GM12801 (cell line): ENCODE data around the gene ERBB2.

ENCODE experiments used
- TF ChIP-seq, protein P1 (sequence below): IDR thresholded peaks from one replicate; pipeline ENCODE4 v1.5.1; 2011; ENCODE audit warnings: control low read depth; ENCODE audit not compliant: insufficient read length; ENCODE audit errors: extremely low read depth

ERBB2 gene

DNA sequence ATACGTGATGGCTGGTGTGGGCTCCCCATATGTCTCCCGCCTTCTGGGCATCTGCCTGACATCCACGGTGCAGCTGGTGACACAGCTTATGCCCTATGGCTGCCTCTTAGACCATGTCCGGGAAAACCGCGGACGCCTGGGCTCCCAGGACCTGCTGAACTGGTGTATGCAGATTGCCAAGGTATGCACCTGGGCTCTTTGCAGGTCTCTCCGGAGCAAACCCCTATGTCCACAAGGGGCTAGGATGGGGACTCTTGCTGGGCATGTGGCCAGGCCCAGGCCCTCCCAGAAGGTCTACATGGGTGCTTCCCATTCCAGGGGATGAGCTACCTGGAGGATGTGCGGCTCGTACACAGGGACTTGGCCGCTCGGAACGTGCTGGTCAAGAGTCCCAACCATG, 24.9 kb downstream of the ERBB2 start:
- TF ChIP-seq, protein P1, sequence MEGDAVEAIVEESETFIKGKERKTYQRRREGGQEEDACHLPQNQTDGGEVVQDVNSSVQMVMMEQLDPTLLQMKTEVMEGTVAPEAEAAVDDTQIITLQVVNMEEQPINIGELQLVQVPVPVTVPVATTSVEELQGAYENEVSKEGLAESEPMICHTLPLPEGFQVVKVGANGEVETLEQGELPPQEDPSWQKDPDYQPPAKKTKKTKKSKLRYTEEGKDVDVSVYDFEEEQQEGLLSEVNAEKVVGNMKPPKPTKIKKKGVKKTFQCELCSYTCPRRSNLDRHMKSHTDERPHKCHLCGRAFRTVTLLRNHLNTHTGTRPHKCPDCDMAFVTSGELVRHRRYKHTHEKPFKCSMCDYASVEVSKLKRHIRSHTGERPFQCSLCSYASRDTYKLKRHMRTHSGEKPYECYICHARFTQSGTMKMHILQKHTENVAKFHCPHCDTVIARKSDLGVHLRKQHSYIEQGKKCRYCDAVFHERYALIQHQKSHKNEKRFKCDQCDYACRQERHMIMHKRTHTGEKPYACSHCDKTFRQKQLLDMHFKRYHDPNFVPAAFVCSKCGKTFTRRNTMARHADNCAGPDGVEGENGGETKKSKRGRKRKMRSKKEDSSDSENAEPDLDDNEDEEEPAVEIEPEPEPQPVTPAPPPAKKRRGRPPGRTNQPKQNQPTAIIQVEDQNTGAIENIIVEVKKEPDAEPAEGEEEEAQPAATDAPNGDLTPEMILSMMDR = no peak

DNA sequence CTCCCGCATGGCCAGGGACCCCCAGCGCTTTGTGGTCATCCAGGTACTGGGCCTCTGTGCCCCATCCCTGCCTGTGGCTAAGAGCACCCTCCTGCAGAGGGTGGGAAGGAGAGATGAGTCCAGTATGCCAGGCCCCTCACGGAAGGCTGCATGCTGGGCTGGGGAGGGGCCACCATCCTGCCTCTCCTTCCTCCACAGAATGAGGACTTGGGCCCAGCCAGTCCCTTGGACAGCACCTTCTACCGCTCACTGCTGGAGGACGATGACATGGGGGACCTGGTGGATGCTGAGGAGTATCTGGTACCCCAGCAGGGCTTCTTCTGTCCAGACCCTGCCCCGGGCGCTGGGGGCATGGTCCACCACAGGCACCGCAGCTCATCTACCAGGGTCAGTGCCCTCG, 26.8 kb downstream of the ERBB2 start:
- TF ChIP-seq, protein P1 = no peak

DNA sequence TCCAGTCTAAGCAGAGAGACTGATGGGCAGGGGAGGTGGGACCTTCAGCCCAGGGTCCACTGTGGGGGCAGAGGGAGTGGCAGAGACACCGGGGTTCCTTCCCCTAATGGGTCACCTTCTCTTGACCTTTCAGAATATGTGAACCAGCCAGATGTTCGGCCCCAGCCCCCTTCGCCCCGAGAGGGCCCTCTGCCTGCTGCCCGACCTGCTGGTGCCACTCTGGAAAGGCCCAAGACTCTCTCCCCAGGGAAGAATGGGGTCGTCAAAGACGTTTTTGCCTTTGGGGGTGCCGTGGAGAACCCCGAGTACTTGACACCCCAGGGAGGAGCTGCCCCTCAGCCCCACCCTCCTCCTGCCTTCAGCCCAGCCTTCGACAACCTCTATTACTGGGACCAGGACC, 27.7 kb downstream of the ERBB2 start:
- TF ChIP-seq, protein P1 = no peak

DNA sequence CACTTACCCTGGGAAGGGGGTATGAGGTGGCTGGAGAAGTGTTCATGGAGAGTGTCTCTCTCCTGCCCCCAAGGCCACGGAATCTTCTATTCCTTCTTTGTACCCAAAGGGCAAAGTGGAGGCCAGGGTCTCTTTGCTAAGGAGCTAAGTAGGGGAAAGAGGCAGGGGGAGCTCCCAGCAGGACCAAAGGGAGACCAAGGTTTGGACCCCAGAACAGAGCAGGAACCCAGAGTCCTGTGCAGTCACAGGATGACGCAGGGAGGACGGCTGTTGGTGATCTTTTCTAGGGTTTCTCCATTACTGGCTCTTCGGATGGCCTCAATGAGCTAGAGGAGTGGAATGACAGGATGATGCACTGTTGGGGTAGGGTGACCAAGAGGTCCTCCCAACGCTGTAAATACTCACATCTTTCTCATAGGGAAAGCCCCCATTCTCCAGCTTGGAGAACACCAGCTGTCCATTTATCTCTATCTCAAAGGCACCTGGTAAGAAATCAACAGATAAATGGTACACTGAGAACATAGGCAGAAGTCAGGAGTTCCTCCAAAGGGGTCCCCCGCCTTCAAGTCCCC, 29.5 kb downstream of the ERBB2 start:
- TF ChIP-seq, protein P1 = no peak

DNA sequence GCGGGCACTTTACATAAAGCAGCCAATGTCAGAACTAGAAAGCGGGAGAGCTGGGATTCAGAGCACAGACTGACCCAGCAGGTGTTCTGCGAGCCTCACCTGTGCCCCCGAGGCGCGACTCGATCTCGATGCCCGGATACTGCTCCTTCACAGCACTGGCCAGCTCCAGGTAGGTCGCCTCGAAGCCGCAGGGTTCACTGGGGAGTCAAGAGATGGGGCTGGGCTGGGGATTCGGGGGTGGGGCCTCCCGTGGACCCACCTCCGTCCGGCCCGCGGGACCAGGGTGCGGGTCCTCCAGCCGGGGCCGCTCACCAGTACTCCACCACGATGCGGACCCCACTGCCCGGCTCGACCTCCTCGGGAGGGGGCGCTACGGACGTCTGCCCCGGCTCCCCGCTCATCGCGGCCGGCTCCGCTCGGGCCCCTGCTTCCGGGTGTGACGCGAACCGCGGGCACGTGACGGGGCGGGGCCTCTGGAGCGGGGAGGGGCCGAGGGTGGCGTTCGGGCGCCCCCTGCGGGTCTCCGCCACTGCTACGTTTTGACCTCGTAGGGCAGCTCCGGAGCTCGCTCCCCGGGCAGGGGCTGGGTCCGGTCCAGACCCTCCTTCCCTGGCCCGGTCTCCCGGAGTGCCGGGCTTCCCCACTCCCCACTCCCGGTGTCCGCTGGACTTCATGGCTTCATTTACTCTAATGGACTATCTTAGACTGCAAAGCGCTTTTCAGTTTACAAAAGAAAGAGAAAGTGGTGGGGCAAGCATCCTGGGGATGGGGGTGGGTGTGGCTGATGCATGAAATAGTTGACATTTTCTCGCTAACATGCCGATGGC, 30.4 kb downstream of the ERBB2 start, which contains the start of gene MIEN1:
Gene MIEN1 (minus strand): TSS at position 438 of the 827 bp plus-strand sequence. CDS start 37 bp downstream, at position 401.
- TF ChIP-seq, protein P1 = no peak

DNA sequence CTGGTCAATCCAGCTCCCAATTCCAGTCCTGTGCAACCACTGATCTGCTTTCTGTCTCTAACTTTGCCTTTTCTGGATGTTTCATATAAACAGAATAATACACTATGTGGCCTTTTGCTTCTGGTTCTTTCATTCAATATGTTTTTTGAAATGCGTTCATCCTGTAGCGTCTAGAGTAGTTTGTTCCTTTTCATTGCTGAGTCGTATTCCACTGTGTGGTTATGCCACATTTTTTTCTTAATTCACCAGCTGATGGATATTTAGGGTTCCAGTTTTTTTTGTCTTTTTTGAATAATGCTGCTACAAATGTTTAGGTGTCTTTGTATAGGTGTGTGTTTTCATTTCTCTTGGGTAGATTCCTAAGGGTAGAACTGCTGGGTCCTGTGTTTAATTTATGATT, 32.7 kb downstream of the ERBB2 start:
- TF ChIP-seq, protein P1 = no peak

DNA sequence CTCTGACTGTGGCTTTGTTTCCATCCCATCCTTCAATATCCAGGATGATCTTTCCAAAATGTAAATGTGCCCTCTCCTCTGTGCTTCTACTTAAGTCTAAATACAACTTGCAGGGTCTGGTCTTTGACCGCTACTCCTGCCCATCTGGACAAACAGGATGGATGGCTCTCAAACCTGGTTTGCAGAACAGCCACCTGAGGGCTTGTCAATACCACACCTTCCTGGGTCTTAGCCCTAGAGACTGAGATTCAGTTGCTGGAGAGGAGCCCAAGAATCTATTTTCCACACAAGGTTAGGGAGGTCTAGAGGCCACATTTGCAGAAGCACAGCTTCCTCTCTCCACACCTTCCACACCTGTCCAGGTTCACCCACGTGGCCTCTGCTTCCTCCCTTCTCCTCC, 36.0 kb downstream of the ERBB2 start:
- TF ChIP-seq, protein P1 = no peak
